PC-9 (cell line): ENCODE results near the gene WDR38. TPM values are rescaled to one million over a fixed set of nuclear protein-coding genes. Genes with fewer than 3 reads are reported as not detected.

ENCODE experiments used
- BruUV-seq: library from RNA; stranded (reverse); fragments of 400-500 nt; replicated peaks from 2 replicates; lab custom pipeline; 2021; lab: Mats Ljungman, UMichigan
- CTCF ChIA-PET: fragments of 300-600 bp; sonication (Branson Sonifier 250); formaldehyde crosslinking; loops from one replicate; lab custom pipeline; 2022; ENCODE audit warnings: antibody characterized with exemption; lab: Charles Lee
- POLR2A ChIA-PET: fragments of 300-600 bp; sonication (Branson Sonifier 250); formaldehyde crosslinking; loops from one replicate; lab custom pipeline; 2022; ENCODE audit warnings: antibody characterized with exemption; ENCODE audit not compliant: unreplicated experiment; lab: Charles Lee
- DNase-seq, 2 experiments: peaks; one replicate each; pipeline versions ENCODE4 v3.0.0 to v3.0.0-alpha.2; 2015 to 2022; ENCODE audit warnings: mixed read lengths in 1 of 2
- H2AFZ ChIP-seq: fragments of 200-600 bp; sonication (generic); 2 replicates; pipeline ENCODE4 v1.8.1; 2017; ENCODE audit warnings: antibody characterized with exemption
- H3F3A ChIP-seq: fragments of 200-600 bp; sonication (generic); 2 replicates; pipeline ENCODE4 v1.8.1; 2017; ENCODE audit warnings: antibody characterized with exemption, mild to moderate bottlenecking, low read depth; ENCODE audit not compliant: insufficient read depth
- H3K27ac ChIP-seq: fragments of 200-600 bp; sonication (generic); 2 replicates; pipeline ENCODE4 v1.6.1; 2016; ENCODE audit warnings: mixed run types
- H3K27me3 ChIP-seq: fragments of 200-600 bp; sonication (generic); 2 replicates; pipeline ENCODE4 v1.6.1; 2016; ENCODE audit warnings: low read depth, mixed run types; ENCODE audit not compliant: insufficient read depth
- H3K36me3 ChIP-seq: fragments of 200-600 bp; sonication (generic); 2 replicates; pipeline ENCODE4 v1.6.1; 2016; ENCODE audit warnings: low read depth, mixed run types
- H3K4me1 ChIP-seq: fragments of 200-600 bp; sonication (generic); replicated peaks from 2 replicates; pipeline ENCODE4 v1.6.1; 2016; ENCODE audit warnings: mixed run types; ENCODE audit not compliant: insufficient read depth
- H3K4me2 ChIP-seq: fragments of 200-600 bp; sonication (generic); 2 replicates; pipeline ENCODE4 v1.6.1; 2017; ENCODE audit warnings: mixed run types
- H3K4me3 ChIP-seq: fragments of 200-600 bp; sonication (generic); 2 replicates; pipeline ENCODE4 v1.6.1; 2016; ENCODE audit warnings: mixed run types
- H3K79me2 ChIP-seq: fragments of 200-600 bp; sonication (generic); 2 replicates; pipeline ENCODE4 v1.6.1; 2017; ENCODE audit warnings: low read depth, mixed run types
- H3K9me2 ChIP-seq: fragments of 200-600 bp; sonication (generic); 2 replicates; pipeline ENCODE4 v1.8.1; 2017; ENCODE audit warnings: mild to moderate bottlenecking; ENCODE audit not compliant: insufficient read depth
- H3K9me3 ChIP-seq: fragments of 200-600 bp; sonication (generic); 2 replicates; pipeline ENCODE4 v1.8.1; 2016; ENCODE audit warnings: low read depth; ENCODE audit not compliant: insufficient read depth
- H4K20me1 ChIP-seq: fragments of 200-600 bp; sonication (generic); 2 replicates; pipeline ENCODE4 v1.8.1; 2017; ENCODE audit not compliant: insufficient read depth
- CTCF ChIP-seq: fragments of 200-600 bp; sonication (generic); conservative IDR thresholded peaks from 2 replicates; pipeline ENCODE4 v1.6.1; 2017; ENCODE audit warnings: mixed run types, antibody characterized with exemption, mild to moderate bottlenecking, moderate library complexity
- EZH2 ChIP-seq: fragments of 200-600 bp; sonication (generic); IDR thresholded peaks from 2 replicates; pipeline ENCODE4 v1.8.0; 2017; ENCODE audit warnings: antibody characterized with exemption, low read depth
- intact Hi-C: fragments of 100-400 bp; cut with micrococcal nuclease; formaldehyde crosslinking; loops from one replicate; pipeline ENCODE4 v1.10.0; 2022; ENCODE audit not compliant: unreplicated experiment
- total RNA-seq: library from RNA; stranded (reverse); gene quantifications from 2 replicates; pipeline ENCODE4 v1.2.3, GENCODE V29; 2021

Gene WDR38
- total RNA-seq, 1 experiment from 2014 or later: not detected

- no peaks in the 10 kb centered on the region for H3K9me3 ChIP-seq
- CTCF ChIA-PET: interaction anchor here (0.9 kb wide), 1 partner anchor 24 kb away, joined by 3 read pairs; no protein-coding TSS in a partner anchor
- no peaks in the 10 kb centered on the region for H3K36me3 ChIP-seq
- POLR2A ChIA-PET: no interaction called here
- no peak overlapping the region for H3K27ac ChIP-seq
- intact Hi-C loops: no loop called here
- no peaks in the 10 kb centered on the region; the same call in 1 of the 2 replicates for H3F3A ChIP-seq
- BruUV-seq: no TSS peak
- H2AFZ ChIP-seq: no peak overlapping the region
- TF ChIP-seq CTCF (no peak), EZH2 (no peak)
- H3K79me2 ChIP-seq: no peaks in the 10 kb centered on the region
- DNase-seq: no peak
- no peak overlapping the region for H3K4me3 ChIP-seq
- H3K9me2 ChIP-seq: no peaks in the 10 kb centered on the region
- H3K4me1 ChIP-seq: no peaks in the 10 kb centered on the region
- H3K4me2 ChIP-seq: no peak overlapping the region
- H4K20me1 ChIP-seq: no peaks in the 10 kb centered on the region
- H3K27me3 ChIP-seq: no peaks in the 10 kb centered on the region
These were observed 24.5 kb upstream of the WDR38 start for GRCh38 chr9:124828489-124829333.

- Histone ChIP-seq H3F3A (peaks cover 6% of the 10 kb centered on the region; the same call in 1 of the 2 replicates), H3K9me2 (no peaks in the 10 kb centered on the region), H3K9me3 (no peaks in the 10 kb centered on the region), H3K4me3 (no peak overlapping the region), H3K4me1 (peaks cover 6% of the 10 kb centered on the region), H3K79me2 (no peaks in the 10 kb centered on the region), H3K27ac (no peak overlapping the region), H2AFZ (no peak overlapping the region), H4K20me1 (no peaks in the 10 kb centered on the region), H3K4me2 (no peak overlapping the region), H3K27me3 (no peaks in the 10 kb centered on the region), H3K36me3 (no peaks in the 10 kb centered on the region)
- no peak for TF ChIP-seq EZH2
- no peak for TF ChIP-seq CTCF
- POLR2A ChIA-PET: interaction anchor here (1.1 kb wide), 1 partner anchor 50 kb away, joined by 3 read pairs; no protein-coding TSS in a partner anchor
- intact Hi-C loops: no loop called here
- no peak for DNase-seq
- BruUV-seq: no TSS peak
- CTCF ChIA-PET: interaction anchor here (0.9 kb wide), 1 partner anchor 23 kb away, joined by 3 read pairs; no protein-coding TSS in a partner anchor
These were observed 24.0 kb upstream of the WDR38 start for GRCh38 chr9:124829334-124829669.

GRCh38 chr9:124830593-124830992, 22.7 kb upstream of the WDR38 start:
- intact Hi-C loops: no loop called here
- no peaks in the 10 kb centered on the region for H3K27me3 ChIP-seq
- BruUV-seq: no TSS peak
- no peak overlapping the region for H2AFZ ChIP-seq
- H3K4me3 ChIP-seq: no peak overlapping the region
- no peaks in the 10 kb centered on the region for H3K9me3 ChIP-seq
- ChIA-PET CTCF (no interaction called here), POLR2A (interaction anchor here (0.6 kb wide), 1 partner anchor 876 kb away, joined by 5 read pairs; the partner anchor contains the start of gene MAPKAP1)
- no peak overlapping the region for H3K27ac ChIP-seq
- peaks cover 19% of the 10 kb centered on the region for H3K4me1 ChIP-seq
- TF ChIP-seq EZH2 (no peak), CTCF (no peak)
- H3K4me2 ChIP-seq: no peak overlapping the region
- peaks cover 15% of the 10 kb centered on the region; the same call in 1 of the 2 replicates for H3F3A ChIP-seq
- H4K20me1 ChIP-seq: no peaks in the 10 kb centered on the region
- DNase-seq: no peak
- H3K36me3 ChIP-seq: no peaks in the 10 kb centered on the region
- H3K9me2 ChIP-seq: no peaks in the 10 kb centered on the region
- no peaks in the 10 kb centered on the region for H3K79me2 ChIP-seq
